ENCODE results near the gene DBN1. TPM values are rescaled to one million over a fixed set of nuclear protein-coding genes. Genes with fewer than 3 reads are reported as not detected.

DBN1 gene
- total and polyA plus RNA-seq, 2 of the 8 experiments (the other 6 are each of a cell fraction or from before 2014, with no cell fraction given) = 168 to 333 TPM

DNA sequence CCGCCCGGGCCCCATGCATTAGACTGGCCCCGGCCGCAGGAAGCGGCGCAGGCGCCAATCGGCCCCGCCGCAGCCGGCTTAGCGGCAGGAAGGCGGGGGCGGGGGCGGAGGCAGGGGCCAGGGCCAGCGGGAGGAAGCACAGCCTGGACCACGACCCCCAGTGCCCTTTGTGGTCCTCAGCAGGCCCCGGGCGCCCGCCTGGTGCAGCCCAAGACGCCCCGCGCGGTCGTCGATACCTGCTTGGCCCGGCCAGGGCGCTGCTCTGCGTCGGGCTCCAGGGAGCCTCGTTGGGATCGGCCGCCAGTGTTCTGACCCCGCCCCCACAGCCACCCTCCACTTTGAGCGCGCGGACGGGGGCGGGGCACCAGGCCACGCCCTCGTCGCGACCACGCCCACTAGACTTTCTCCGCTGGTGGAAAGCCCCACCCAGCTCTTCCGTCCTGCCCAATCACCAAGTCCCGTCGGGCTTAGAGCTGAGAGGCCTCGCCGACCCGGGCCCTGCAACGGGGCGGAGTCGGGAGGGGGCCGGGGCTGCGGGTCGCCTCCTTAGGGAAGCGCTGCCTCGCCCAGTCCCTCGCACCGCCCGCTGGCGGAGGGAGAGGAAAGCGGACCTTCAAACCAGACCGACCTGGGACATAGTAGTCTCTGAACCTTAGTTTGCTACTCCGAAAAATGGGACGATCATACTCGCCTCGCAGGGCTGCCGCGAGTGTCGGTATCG, 24.0 kb upstream of the DBN1 start, which contains the start of gene PDLIM7:
TSS of gene PDLIM7 (minus strand) at position 313 of the 721 bp plus-strand sequence. CDS start 1,092 bp downstream, outside the sequence.
- Histone ChIP-seq H4K91ac (replicated peaks; ENCODE audit: insufficient read length, low read length) (peak within 1 kb of the TSS; percentile 88), H3K27me3 (replicated peaks in 1 of 4; ENCODE audit: control insufficient read depth in 3 of 4, extremely low read depth in 1 of 4, insufficient read depth in 3 of 4, low read length in 3 of 4) (peaks cover 2 to 12% (median 11%) of the 10 kb centered on the region in 4 experiments; a peak in 6 of 7 replicates), H3K79me2 (ENCODE audit: control insufficient read depth in 1 of 2, insufficient read depth in 2 of 2, low read length in 2 of 2) (peaks cover 0 to 8% of the 10 kb centered on the region in 2 experiments; a peak in 1 of 4 replicates), H3K23ac (ENCODE audit: insufficient read length) (no peak within 1 kb of the TSS), H3K14ac (ENCODE audit: insufficient read length) (no peak within 1 kb of the TSS), H4K5ac (ENCODE audit: insufficient read length, low read depth, low read length) (peak within 1 kb of the TSS; percentile 89), H2BK5ac (ENCODE audit: low read depth, low read length) (peak within 1 kb of the TSS; percentile 91; the same call in 1 of the 2 replicates), H3K4me2 (ENCODE audit: insufficient read depth in 1 of 2, low read depth in 2 of 2, low read length in 2 of 2) (peak within 1 kb of the TSS; percentile 88 to 91), H3K56ac (replicated peaks; ENCODE audit: insufficient read length, low read depth, low read length) (peak within 1 kb of the TSS; percentile 70), H3K9ac (replicated peaks in 1 of 4; ENCODE audit: extremely low read depth in 1 of 4, low read depth in 3 of 4, low read length in 3 of 4) (peak within 1 kb of the TSS; percentile 46 to 93 (median 84)), H3K18ac (ENCODE audit: extremely low read depth, low read length) (peak within 1 kb of the TSS; percentile 91), H3K4ac (replicated peaks; ENCODE audit: insufficient read length, low read depth, low read length) (peak within 1 kb of the TSS; percentile 93), H3K4me3 (ENCODE audit: extremely low read depth in 1 of 4, insufficient read depth in 2 of 4, low read depth in 3 of 4, low read length in 4 of 4) (peak within 1 kb of the TSS; percentile 61 to 83 (median 68)), H2BK120ac (replicated peaks; ENCODE audit: low read depth, low read length) (no peak within 1 kb of the TSS), H2AK5ac (ENCODE audit: low read depth, low read length) (no peak within 1 kb of the TSS), H3K4me1 (replicated peaks in 1 of 4; ENCODE audit: control insufficient read depth in 3 of 4, insufficient read depth in 4 of 4, low read length in 3 of 4) (peaks cover 0 to 31% (median 27%) of the 10 kb centered on the region in 4 experiments; a peak in 6 of 7 replicates), H4K8ac (ENCODE audit: extremely low read depth, insufficient read depth, low read length) (peak within 1 kb of the TSS; percentile 91), H2BK15ac (ENCODE audit: low read length) (peak within 1 kb of the TSS; percentile 92; the same call in 1 of the 2 replicates), H3K79me1 (ENCODE audit: low read depth, low read length) (no peaks in the 10 kb centered on the region; the same call in 1 of the 2 replicates), H2BK20ac (ENCODE audit: low read length) (no peak within 1 kb of the TSS), H2BK12ac (ENCODE audit: low read depth, low read length) (peak within 1 kb of the TSS; percentile 68; the same call in 1 of the 2 replicates), H2AFZ (ENCODE audit: low read length) (no peak within 1 kb of the TSS), H3K27ac (ENCODE audit: low read depth, low read length) (peak within 1 kb of the TSS; percentile 98), H3K23me2 (ENCODE audit: low read depth, low read length) (peaks cover 10% of the 10 kb centered on the region), H4K20me1 (replicated peaks in 1 of 2; ENCODE audit: control insufficient read depth in 1 of 2, insufficient read depth in 2 of 2, low read length in 2 of 2) (peaks cover 3 to 4% of the 10 kb centered on the region in 2 experiments), H3K36me3 (ENCODE audit: control insufficient read depth in 2 of 4, insufficient read depth in 4 of 4, low read length in 3 of 4) (peaks cover 0 to 5% (median 3%) of the 10 kb centered on the region in 4 experiments; a peak in 4 of 8 replicates), H3K9me3 (ENCODE audit: insufficient read depth in 2 of 2, low read depth in 1 of 2, low read length in 1 of 2) (no peaks in the 10 kb centered on the region)
- CTCF ChIA-PET (ENCODE audit: partially characterized antibody) = interaction anchor here (0.6 to 20.8 kb wide), 8 partner anchors 7 to 188 kb away, joined by 3 to 306 read pairs (median 4); partner anchors contain the start of genes DOK3 and PRR7
- peak; percentile 98 to 99 for DNase-seq (ENCODE audit: low read depth in 1 of 2, low spot score in 2 of 2)
- POLR2A ChIA-PET (ENCODE audit: partially characterized antibody) = interaction anchor here (0.6 to 67.5 kb wide), 16 partner anchors 18 to 148 kb away, joined by 3 to 3349 read pairs (median 4); partner anchors contain the start of genes DBN1, DDX41, DOK3 and GRK6
- WGBS, 2 experiments (ENCODE audit: extremely low coverage in 1 of 2, insufficient coverage in 1 of 2, insufficient read length in 1 of 2, insufficient replicate concordance in 2 of 2, low coverage in 1 of 2, low lambda C conversion rate in 2 of 2, missing lambda C conversion rate in 1 of 2) = 2% methylated on average over 47 of the region's 73 CpGs; no CpG with 5 or more reads in 1 of the 2 experiments
- no peak for FAIRE-seq
- no peak for TF ChIP-seq RFX5 (IDR thresholded peaks at IDR 0.05; ENCODE audit: borderline replicate concordance, low read depth, low read length)
- no peak for TF ChIP-seq CEBPB (IDR thresholded peaks at IDR 0.05; ENCODE audit: low read depth, low read length)
- TF ChIP-seq NRF1 (IDR thresholded peaks at IDR 0.05; ENCODE audit: low read depth, low read length) = no peak
- peak; percentile 58 for TF ChIP-seq POLR2AphosphoS5 (IDR thresholded peaks at IDR 0.05; ENCODE audit: low read depth, low read length)
- no peak for TF ChIP-seq CBX5 (IDR thresholded peaks at IDR 0.05; ENCODE audit: low read depth, low read length)
- TF ChIP-seq CTBP2 (IDR thresholded peaks at IDR 0.05; ENCODE audit: borderline replicate concordance, insufficient read depth, insufficient read length, low read length) = peak; percentile 29
- TF ChIP-seq POU5F1 (IDR thresholded peaks at IDR 0.05; ENCODE audit: low read depth, low read length) = no peak
- TF ChIP-seq JUND (IDR thresholded peaks at IDR 0.05; ENCODE audit: low read length) = no peak
- no peak for TF ChIP-seq EP300 (IDR thresholded peaks at IDR 0.05; ENCODE audit: borderline replicate concordance in 1 of 2, low read depth in 2 of 2, low read length in 2 of 2)
- no peak; the same call in 1 of the 2 replicates for TF ChIP-seq BACH1 (IDR thresholded peaks at IDR 0.05; ENCODE audit: low read length)
